Measurements from ENCODE around the gene PERM1. TPM values are rescaled to one million over a fixed set of nuclear protein-coding genes. Genes with fewer than 3 reads are reported as not detected.
A peak's percentile ranks its signal among the peaks of the same experiment; 100 is the strongest.

PERM1 gene
- total RNA-seq, 1 experiment from 2014 or later: 0.47 TPM

- intact Hi-C loops (cut with micrococcal nuclease): no loop called here
- Histone ChIP-seq H3K79me2 (ENCODE audit: low read length) (peaks cover 34% of the 10 kb centered on the region), H3K9me3 (ENCODE audit: low read length) (no peaks in the 10 kb centered on the region), H3K4me2 (ENCODE audit: low read length) (no peak overlapping the region), H3K9me2 (replicated peaks; ENCODE audit: low read length) (no peaks in the 10 kb centered on the region), H4K20me1 (ENCODE audit: low read length) (peaks cover 5% of the 10 kb centered on the region), H3F3A (ENCODE audit: low read length, unreplicated experiment) (no peaks in the 10 kb centered on the region), H3K4me3 (ENCODE audit: low read length) (no peak overlapping the region), H3K27ac (ENCODE audit: low read length) (no peak overlapping the region), H3K27me3 (ENCODE audit: low read length) (no peaks in the 10 kb centered on the region), H3K36me3 (ENCODE audit: low read depth, low read length) (no peaks in the 10 kb centered on the region), H3K9ac (ENCODE audit: low read length) (no peak overlapping the region), H2AFZ (ENCODE audit: low read length) (no peak overlapping the region), H3K4me1 (ENCODE audit: insufficient read depth, low read length) (peaks cover 20% of the 10 kb centered on the region)
- ATAC-seq (no peak), DNase-seq (no peak)
- ChIA-PET CTCF (no interaction called here), POLR2A (ENCODE audit: unreplicated experiment) (interaction anchor here (0.6 kb wide), 2 partner anchors 9 to 19 kb away, joined by 3 to 6 read pairs; partner anchors contain the start of gene ISG15)
- TF ChIP-seq EZH2 (IDR thresholded peaks at IDR 0.05; ENCODE audit: low read length, unreplicated experiment) (no peak), CTCF (conservative IDR thresholded peaks at IDR 0.05; ENCODE audit: low read depth, low read length) (no peak), EZH2phosphoT487 (IDR thresholded peaks at IDR 0.05; ENCODE audit: borderline replicate concordance, low read length) (no peak)
- no TSS peak for BruUV-seq (replicated peaks)
Observed at GRCh38 chr1:1003618-1004419, 21.9 kb upstream of the PERM1 start.

- Histone ChIP-seq H3K4me3 (ENCODE audit: low read length) (peak overlapping the region; percentile 93), H3K27me3 (ENCODE audit: low read length) (no peaks in the 10 kb centered on the region), H2AFZ (ENCODE audit: low read length) (no peak overlapping the region), H3F3A (ENCODE audit: low read length, unreplicated experiment) (no peaks in the 10 kb centered on the region), H4K20me1 (ENCODE audit: low read length) (peaks cover 22% of the 10 kb centered on the region), H3K36me3 (ENCODE audit: low read depth, low read length) (no peaks in the 10 kb centered on the region), H3K4me1 (ENCODE audit: insufficient read depth, low read length) (peaks cover 12% of the 10 kb centered on the region), H3K9me2 (replicated peaks; ENCODE audit: low read length) (no peaks in the 10 kb centered on the region), H3K27ac (ENCODE audit: low read length) (peak overlapping the region; percentile 96), H3K4me2 (ENCODE audit: low read length) (peak overlapping the region; percentile 89), H3K9ac (ENCODE audit: low read length) (peak overlapping the region; percentile 97), H3K9me3 (ENCODE audit: low read length) (no peaks in the 10 kb centered on the region), H3K79me2 (ENCODE audit: low read length) (peaks cover 48% of the 10 kb centered on the region)
- no TSS peak for BruUV-seq (replicated peaks)
- ATAC-seq (peak; percentile 0), DNase-seq (no peak)
- intact Hi-C loops (cut with micrococcal nuclease): no loop called here
- ChIA-PET POLR2A (ENCODE audit: unreplicated experiment) (interaction anchor here (0.6 to 1.6 kb wide), 2 partner anchors 13 to 372 kb away, joined by 4 to 8 read pairs; no protein-coding TSS in a partner anchor), CTCF (interaction anchor here (0.6 kb wide), 1 partner anchor 19 kb away, joined by 4 read pairs; the partner anchor contains the start of gene AGRN)
- TF ChIP-seq EZH2 (IDR thresholded peaks at IDR 0.05; ENCODE audit: low read length, unreplicated experiment) (no peak), EZH2phosphoT487 (IDR thresholded peaks at IDR 0.05; ENCODE audit: borderline replicate concordance, low read length) (no peak), CTCF (conservative IDR thresholded peaks at IDR 0.05; ENCODE audit: low read depth, low read length) (no peak)
Observed at GRCh38 chr1:1001057-1001783, 19.3 kb upstream of the PERM1 start.
